Measurements from ENCODE around the gene ZBTB38.

- TF ChIP-seq, protein P1, sequence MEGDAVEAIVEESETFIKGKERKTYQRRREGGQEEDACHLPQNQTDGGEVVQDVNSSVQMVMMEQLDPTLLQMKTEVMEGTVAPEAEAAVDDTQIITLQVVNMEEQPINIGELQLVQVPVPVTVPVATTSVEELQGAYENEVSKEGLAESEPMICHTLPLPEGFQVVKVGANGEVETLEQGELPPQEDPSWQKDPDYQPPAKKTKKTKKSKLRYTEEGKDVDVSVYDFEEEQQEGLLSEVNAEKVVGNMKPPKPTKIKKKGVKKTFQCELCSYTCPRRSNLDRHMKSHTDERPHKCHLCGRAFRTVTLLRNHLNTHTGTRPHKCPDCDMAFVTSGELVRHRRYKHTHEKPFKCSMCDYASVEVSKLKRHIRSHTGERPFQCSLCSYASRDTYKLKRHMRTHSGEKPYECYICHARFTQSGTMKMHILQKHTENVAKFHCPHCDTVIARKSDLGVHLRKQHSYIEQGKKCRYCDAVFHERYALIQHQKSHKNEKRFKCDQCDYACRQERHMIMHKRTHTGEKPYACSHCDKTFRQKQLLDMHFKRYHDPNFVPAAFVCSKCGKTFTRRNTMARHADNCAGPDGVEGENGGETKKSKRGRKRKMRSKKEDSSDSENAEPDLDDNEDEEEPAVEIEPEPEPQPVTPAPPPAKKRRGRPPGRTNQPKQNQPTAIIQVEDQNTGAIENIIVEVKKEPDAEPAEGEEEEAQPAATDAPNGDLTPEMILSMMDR (IDR thresholded peaks at IDR 0.05 in 4 of 5, conservative IDR thresholded peaks at IDR 0.05 in 1 of 5) = no peak
- no peak for TF ChIP-seq POLR2A (IDR thresholded peaks at IDR 0.05)
Observed at GRCh38 chr3:141394560-141394959, 26.3 kb downstream of the ZBTB38 start.
